ENCODE data around the gene NUP210L.
"Not testable (repeated sequence)": the region's sequence is repeated elsewhere in the genome, so short reads cannot be mapped to it uniquely, and the experiment has no call there.

The NUP210L gene

GRCh38 chr1:154097873-154098272 is 57.0 kb downstream of the NUP210L start:
- DNase-seq (ENCODE audit: low spot score): no peak

GRCh38 chr1:154095456-154096060 is 59.3 kb downstream of the NUP210L start:
- DNase-seq (ENCODE audit: low spot score): no peak

- no peak for DNase-seq (ENCODE audit: low spot score)
These were observed 60.5 kb downstream of the NUP210L start for GRCh38 chr1:154094411-154094810.

- DNase-seq (ENCODE audit: low spot score): no peak
These were observed 61.2 kb downstream of the NUP210L start for GRCh38 chr1:154093699-154094098.

- DNase-seq (ENCODE audit: low spot score): no peak
These were observed 63.2 kb downstream of the NUP210L start for GRCh38 chr1:154091706-154092105.

GRCh38 chr1:154087574-154087973 is 67.3 kb downstream of the NUP210L start:
- DNase-seq (ENCODE audit: low spot score): no peak

GRCh38 chr1:154083057-154083456 is 71.8 kb downstream of the NUP210L start:
- DNase-seq (ENCODE audit: low spot score): not testable (repeated sequence)

GRCh38 chr1:154081386-154082126 is 73.3 kb downstream of the NUP210L start:
- DNase-seq (ENCODE audit: low spot score): no peak

GRCh38 chr1:154076413-154076812 is 78.5 kb downstream of the NUP210L start:
- no peak for DNase-seq (ENCODE audit: low spot score)

GRCh38 chr1:154075746-154076145 is 79.1 kb downstream of the NUP210L start:
- no peak for DNase-seq (ENCODE audit: low spot score)

GRCh38 chr1:154062309-154062708 is 92.6 kb downstream of the NUP210L start:
- DNase-seq (ENCODE audit: low spot score): no peak

- DNase-seq (ENCODE audit: low spot score): not testable (repeated sequence)
These were observed 107.4 kb downstream of the NUP210L start for GRCh38 chr1:154047436-154047835.

GRCh38 chr1:154033697-154034096 is 121.2 kb downstream of the NUP210L start:
- not testable (repeated sequence) for DNase-seq (ENCODE audit: low spot score)

- no peak for DNase-seq (ENCODE audit: low spot score)
These were observed 134.9 kb downstream of the NUP210L start for GRCh38 chr1:154019940-154020339.

GRCh38 chr1:154019269-154019668 is 135.6 kb downstream of the NUP210L start:
- no peak for DNase-seq (ENCODE audit: low spot score)

GRCh38 chr1:154014154-154014907 is 140.5 kb downstream of the NUP210L start:
- DNase-seq (ENCODE audit: low spot score): peak; percentile 39

GRCh38 chr1:154012543-154012942 is 142.3 kb downstream of the NUP210L start:
- DNase-seq (ENCODE audit: low spot score): not testable (repeated sequence)

GRCh38 chr1:154012129-154012528 is 142.7 kb downstream of the NUP210L start:
- DNase-seq (ENCODE audit: low spot score): no peak

- DNase-seq (ENCODE audit: low spot score): peak; percentile 63
These were observed 148.7 kb downstream of the NUP210L start for GRCh38 chr1:154006136-154006535.

GRCh38 chr1:154000420-154000819 is 154.5 kb downstream of the NUP210L start:
- no peak for DNase-seq (ENCODE audit: low spot score)

- DNase-seq (ENCODE audit: low spot score): not testable (repeated sequence)
These were observed 158.0 kb downstream of the NUP210L start for GRCh38 chr1:153996882-153997281.

- no peak for DNase-seq (ENCODE audit: low spot score)
These were observed 159.2 kb downstream of the NUP210L start for GRCh38 chr1:153995640-153996039.

- DNase-seq (ENCODE audit: low spot score): no peak
These were observed 159.7 kb downstream of the NUP210L start for GRCh38 chr1:153995202-153995601.

Data from AG08396 (cell line).